Ascending aorta (tissue), 2 donors: ENCODE results near the gene CETN3. TPM values are rescaled to one million over a fixed set of nuclear protein-coding genes. Genes with fewer than 3 reads are reported as not detected.

Experiments used
- DNase-seq, 2 donors: peaks; one replicate each; pipeline ENCODE4 v3.0.0-alpha.2; 2019; ENCODE audit warnings: low spot score in 2 of 2
- H3K27ac ChIP-seq, 2 donors: fragments of 200-600 bp; sonication (generic); one replicate each; pipeline ENCODE4 v1.5.1; 2016 to 2017; ENCODE audit warnings: mild to moderate bottlenecking in 1 of 2
- H3K27me3 ChIP-seq: fragments of 200-600 bp; sonication (generic); one replicate; pipeline ENCODE4 v1.5.1; 2017
- H3K36me3 ChIP-seq, 2 donors: fragments of 200-600 bp; sonication (generic); one replicate each; pipeline ENCODE4 v1.5.1; 2016
- H3K4me1 ChIP-seq, 2 donors: fragments of 200-600 bp; sonication (generic); one replicate each; pipeline ENCODE4 v1.5.1; 2016 to 2017; ENCODE audit warnings: mild to moderate bottlenecking in 1 of 2
- H3K4me3 ChIP-seq, 2 donors: fragments of 200-600 bp; sonication (generic); one replicate each; pipeline ENCODE4 v1.5.1; 2016 to 2017; ENCODE audit warnings: mild to moderate bottlenecking in 1 of 2
- H3K9me3 ChIP-seq, 2 donors: fragments of 200-600 bp; sonication (generic); one replicate each; pipeline ENCODE4 v1.5.1; 2016
- intact Hi-C: fragments of 100-400 bp; cut with DNase I; formaldehyde crosslinking; loops from one replicate; pipeline ENCODE4 v1.15.1; 2023
- total RNA-seq: library from RNA; depleted of rRNA; stranded (reverse); fragments of >200 nt; gene quantifications from one replicate; pipeline ENCODE4 v1.1.0, GENCODE V29; 2016
- TF ChIP-seq, protein P1 (sequence below), 3 experiments: fragments of 200-600 bp in 2 of 3; fragments of 450-650 bp in 1 of 3; sonication (generic) in 2 of 3; IDR thresholded peaks; one replicate each; pipeline ENCODE4 v1.5.1; 2016 to 2019; ENCODE audit warnings: antibody characterized with exemption in 3 of 3, mild to moderate bottlenecking in 1 of 3, moderate library complexity in 1 of 3

Gene CETN3
- total RNA-seq, 1 donor from 2014 or later: 36.7 TPM

- no peak overlapping the region for H3K27ac ChIP-seq
- H3K36me3 ChIP-seq: peaks cover 7 to 10% of the 10 kb centered on the region in 2 donors
- DNase-seq: no peak
- intact Hi-C loops: no loop called here
- H3K4me3 ChIP-seq: no peak overlapping the region
- H3K27me3 ChIP-seq: no peaks in the 10 kb centered on the region
- TF ChIP-seq, protein P1, sequence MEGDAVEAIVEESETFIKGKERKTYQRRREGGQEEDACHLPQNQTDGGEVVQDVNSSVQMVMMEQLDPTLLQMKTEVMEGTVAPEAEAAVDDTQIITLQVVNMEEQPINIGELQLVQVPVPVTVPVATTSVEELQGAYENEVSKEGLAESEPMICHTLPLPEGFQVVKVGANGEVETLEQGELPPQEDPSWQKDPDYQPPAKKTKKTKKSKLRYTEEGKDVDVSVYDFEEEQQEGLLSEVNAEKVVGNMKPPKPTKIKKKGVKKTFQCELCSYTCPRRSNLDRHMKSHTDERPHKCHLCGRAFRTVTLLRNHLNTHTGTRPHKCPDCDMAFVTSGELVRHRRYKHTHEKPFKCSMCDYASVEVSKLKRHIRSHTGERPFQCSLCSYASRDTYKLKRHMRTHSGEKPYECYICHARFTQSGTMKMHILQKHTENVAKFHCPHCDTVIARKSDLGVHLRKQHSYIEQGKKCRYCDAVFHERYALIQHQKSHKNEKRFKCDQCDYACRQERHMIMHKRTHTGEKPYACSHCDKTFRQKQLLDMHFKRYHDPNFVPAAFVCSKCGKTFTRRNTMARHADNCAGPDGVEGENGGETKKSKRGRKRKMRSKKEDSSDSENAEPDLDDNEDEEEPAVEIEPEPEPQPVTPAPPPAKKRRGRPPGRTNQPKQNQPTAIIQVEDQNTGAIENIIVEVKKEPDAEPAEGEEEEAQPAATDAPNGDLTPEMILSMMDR (IDR thresholded peaks at IDR 0.05): no peak
- no peaks in the 10 kb centered on the region for H3K9me3 ChIP-seq
- H3K4me1 ChIP-seq: no peaks in the 10 kb centered on the region
Measured at GRCh38 chr5:90395005-90395404, 14.6 kb downstream of the CETN3 start.

DNA sequence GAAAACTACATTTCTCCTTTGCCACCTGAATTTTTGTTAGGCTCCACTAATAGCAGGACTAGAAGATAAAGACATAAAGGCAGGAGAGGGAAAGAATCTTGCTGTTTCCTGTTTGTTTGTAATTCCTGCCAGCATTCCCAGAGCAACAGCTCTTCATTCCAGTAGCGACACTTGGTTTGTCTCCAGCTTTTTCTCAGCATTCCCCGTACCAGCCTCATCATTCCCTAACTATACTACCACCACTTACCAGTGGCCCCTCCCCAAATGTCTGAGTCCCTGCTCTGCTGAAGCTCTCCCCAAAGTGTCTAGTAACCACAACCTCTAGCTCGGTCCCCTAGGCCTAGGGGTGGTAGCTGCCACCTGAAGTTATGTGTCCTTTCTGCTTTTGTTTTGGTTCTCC, 18.6 kb downstream of the CETN3 start:
- H3K4me3 ChIP-seq: no peak overlapping the region
- intact Hi-C loops: no loop called here

GRCh38 chr5:90390326-90390725, 19.2 kb downstream of the CETN3 start:
- intact Hi-C loops: no loop called here
- no peaks in the 10 kb centered on the region for H3K4me1 ChIP-seq
- DNase-seq: no peak
- no peaks in the 10 kb centered on the region for H3K9me3 ChIP-seq
- H3K4me3 ChIP-seq: no peak overlapping the region
- TF ChIP-seq, protein P1 (IDR thresholded peaks at IDR 0.05): no peak
- no peaks in the 10 kb centered on the region for H3K27me3 ChIP-seq
- H3K36me3 ChIP-seq: no peaks in the 10 kb centered on the region
- no peak overlapping the region for H3K27ac ChIP-seq

More for the DNA sequence above, 18.6 kb downstream of the CETN3 start:
- Histone ChIP-seq H3K27ac (no peak overlapping the region), H3K36me3 (no peaks in the 10 kb centered on the region), H3K4me1 (no peaks in the 10 kb centered on the region), H3K9me3 (no peaks in the 10 kb centered on the region), H3K27me3 (no peaks in the 10 kb centered on the region)
- TF ChIP-seq, protein P1 (IDR thresholded peaks at IDR 0.05): no peak
- no peak for DNase-seq

DNA sequence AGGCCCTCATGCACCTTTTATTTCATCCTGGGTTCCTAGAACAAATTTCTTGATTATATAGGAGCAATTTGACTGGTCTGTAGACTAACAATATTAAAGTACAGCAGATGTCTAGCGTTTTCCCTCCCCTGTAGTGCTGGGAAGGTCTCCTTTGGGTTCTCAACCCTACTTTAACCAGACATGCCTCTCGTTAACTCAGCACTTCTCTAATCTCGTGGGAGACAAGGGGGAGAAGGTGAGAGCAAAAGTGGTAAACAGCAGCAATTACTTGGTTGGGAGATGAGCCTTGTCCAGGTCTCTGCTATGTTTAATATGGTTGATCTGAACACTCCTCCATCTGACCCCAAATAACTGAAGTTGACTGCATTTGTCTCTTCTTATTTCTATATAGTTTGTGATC, 22.0 kb downstream of the CETN3 start:
- TF ChIP-seq, protein P1 (IDR thresholded peaks at IDR 0.05): no peak
- no peaks in the 10 kb centered on the region for H3K9me3 ChIP-seq
- H3K36me3 ChIP-seq: no peaks in the 10 kb centered on the region
- no peak for DNase-seq
- no peak overlapping the region for H3K4me3 ChIP-seq
- H3K4me1 ChIP-seq: no peaks in the 10 kb centered on the region
- H3K27me3 ChIP-seq: no peaks in the 10 kb centered on the region
- H3K27ac ChIP-seq: no peak overlapping the region
- intact Hi-C loops: loop anchor here (5.0 kb wide), 1 partner anchor 1660 kb away; no protein-coding TSS in a partner anchor

GRCh38 chr5:90386099-90386710, 23.4 kb downstream of the CETN3 start:
- no peaks in the 10 kb centered on the region for H3K4me1 ChIP-seq
- no peak for DNase-seq
- intact Hi-C loops: loop anchor here (5.0 kb wide), 1 partner anchor 1659 kb away; no protein-coding TSS in a partner anchor
- TF ChIP-seq, protein P1 (IDR thresholded peaks at IDR 0.05): peak; percentile 35 to 62 (median 41)
- H3K9me3 ChIP-seq: no peaks in the 10 kb centered on the region
- no peak overlapping the region for H3K27ac ChIP-seq
- H3K4me3 ChIP-seq: no peak overlapping the region
- H3K36me3 ChIP-seq: no peaks in the 10 kb centered on the region
- no peaks in the 10 kb centered on the region for H3K27me3 ChIP-seq
